LHCN-M2 (cell line): ENCODE results near the gene MPC1. TPM values are rescaled to one million over a fixed set of nuclear protein-coding genes. Genes with fewer than 3 reads are reported as not detected.

ENCODE experiments used
- DNase-seq: peaks from one replicate; pipeline ENCODE4 v3.0.0-alpha.2; 2012; ENCODE audit warnings: low read depth
- polyA plus RNA-seq: library from polyadenylated mRNA; unstranded; fragments of >200 nt; gene quantifications from one replicate; pipeline ENCODE4 v1.2.1, GENCODE V29; 2012; ENCODE audit warnings: missing spikeins
- total RNA-seq: library from RNA; depleted of rRNA; stranded (reverse); fragments of >200 nt; gene quantifications from 2 replicates; pipeline ENCODE4 v1.2.3, GENCODE V29; 2014; rRNA removed

MPC1 gene
- 13.3 and 22.7 TPM in 2 replicates for total RNA-seq
- polyA plus RNA-seq = 26.0 TPM

- DNase-seq = peak; percentile 92
These were observed at the start of gene MPC1 for GRCh38 chr6:166382933-166383801. Gene MPC1 (minus strand): TSS chr6:166382940. CDS start chr6:166382876, 64 bp downstream.

DNA sequence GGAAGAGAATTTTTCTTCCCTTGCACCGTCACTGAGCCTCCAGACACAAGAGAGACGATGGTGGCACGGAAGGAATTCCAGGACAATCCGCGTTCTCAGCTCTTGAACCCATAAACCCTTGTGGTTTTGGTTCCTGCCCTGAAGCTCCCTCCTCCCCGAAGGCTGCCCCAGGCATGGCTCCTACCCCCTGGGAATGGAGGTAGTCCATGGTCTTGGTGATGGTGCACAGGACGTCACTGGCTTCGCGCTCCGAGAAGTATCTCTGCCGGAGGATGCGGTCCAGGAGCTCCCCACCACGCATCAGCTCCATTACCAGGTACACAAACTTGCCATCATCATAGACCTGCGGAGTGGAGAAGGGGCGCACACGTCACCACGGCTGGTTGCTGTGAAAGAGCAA, 47.5 kb upstream of the MPC1 start:
- DNase-seq = no peak

DNA sequence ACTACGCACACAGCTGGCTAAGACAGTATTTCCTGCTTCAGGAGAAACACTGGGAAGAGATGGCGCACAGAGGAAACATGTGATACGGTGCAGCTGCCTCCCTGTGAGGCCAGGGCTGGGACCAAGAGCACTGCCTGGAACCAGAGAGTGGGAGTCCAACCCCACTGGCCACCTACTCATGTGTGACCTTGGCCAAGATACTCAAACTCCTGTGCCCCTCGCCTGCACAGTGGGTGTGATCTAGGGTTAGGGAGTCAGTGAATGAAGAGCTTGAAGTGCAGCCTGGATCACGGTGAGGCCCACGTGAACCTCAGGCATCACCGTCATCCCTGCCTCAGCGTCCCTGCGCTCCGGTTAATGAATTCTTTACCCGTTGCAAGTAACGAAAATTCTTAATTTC, 41.7 kb upstream of the MPC1 start:
- no peak for DNase-seq

DNA sequence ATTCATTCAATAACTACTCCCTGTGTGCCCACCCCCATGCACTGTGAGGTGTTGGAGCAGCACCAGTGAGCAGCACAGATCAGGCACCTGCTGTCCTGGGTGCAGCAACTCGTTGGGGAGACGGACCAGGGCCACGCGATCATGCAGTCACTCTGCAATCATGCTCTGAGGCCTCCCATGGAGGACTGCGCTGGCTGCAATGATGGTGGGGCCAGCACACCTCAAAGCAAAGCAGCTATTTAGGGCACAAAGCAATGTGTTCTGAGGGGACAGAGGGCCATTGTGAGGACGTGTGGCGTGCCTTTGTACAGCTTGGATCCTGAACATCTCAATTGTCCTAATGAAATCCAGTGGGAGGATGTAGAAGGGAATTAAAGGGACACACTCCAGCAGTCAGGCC, 41.0 kb upstream of the MPC1 start:
- no peak for DNase-seq

- DNase-seq = no peak
These were observed 40.5 kb upstream of the MPC1 start for GRCh38 chr6:166423051-166423745.

GRCh38 chr6:166422201-166422940, 39.6 kb upstream of the MPC1 start:
- no peak for DNase-seq

- DNase-seq = peak; percentile 10
These were observed 37.6 kb upstream of the MPC1 start for GRCh38 chr6:166420351-166420750.

DNA sequence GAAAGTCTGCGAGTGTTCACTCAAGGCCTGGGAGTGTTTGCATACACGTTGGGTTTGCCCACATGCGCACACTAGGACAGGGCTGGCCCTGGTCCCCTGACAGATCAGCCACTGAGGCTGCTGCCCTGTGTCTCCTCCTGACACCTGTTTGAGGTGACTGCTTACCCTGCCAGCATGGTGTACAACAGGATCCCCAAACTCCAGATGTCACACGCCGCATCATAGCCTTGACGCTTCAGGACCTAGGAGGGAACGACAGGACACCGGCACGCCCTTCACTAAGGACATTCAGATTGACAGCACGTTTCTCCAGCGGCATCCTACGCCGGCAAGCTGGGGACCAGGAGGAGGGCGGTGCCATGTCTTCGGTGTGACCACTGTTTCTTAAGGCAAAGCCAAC, 37.0 kb upstream of the MPC1 start:
- no peak for DNase-seq

DNA sequence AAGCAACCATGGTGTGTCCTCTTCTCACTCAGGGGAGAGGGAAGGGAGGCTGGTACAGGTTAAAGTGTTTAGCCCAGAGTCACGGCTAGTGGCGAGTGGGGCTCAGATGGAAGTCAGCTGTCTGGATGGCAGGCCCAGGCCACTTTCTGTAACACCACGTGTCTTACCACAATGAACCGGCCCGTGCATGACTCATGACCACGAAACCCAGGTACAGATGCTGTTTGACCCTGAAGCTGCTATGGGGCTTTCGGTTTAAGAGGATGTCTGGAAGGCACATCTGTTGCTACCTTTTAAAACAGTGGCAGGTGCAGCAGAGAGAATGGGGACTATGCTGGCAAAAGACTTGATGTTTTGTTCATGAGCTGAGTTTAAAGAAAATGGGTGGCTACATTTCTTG, 36.5 kb upstream of the MPC1 start:
- DNase-seq = peak; percentile 75

DNA sequence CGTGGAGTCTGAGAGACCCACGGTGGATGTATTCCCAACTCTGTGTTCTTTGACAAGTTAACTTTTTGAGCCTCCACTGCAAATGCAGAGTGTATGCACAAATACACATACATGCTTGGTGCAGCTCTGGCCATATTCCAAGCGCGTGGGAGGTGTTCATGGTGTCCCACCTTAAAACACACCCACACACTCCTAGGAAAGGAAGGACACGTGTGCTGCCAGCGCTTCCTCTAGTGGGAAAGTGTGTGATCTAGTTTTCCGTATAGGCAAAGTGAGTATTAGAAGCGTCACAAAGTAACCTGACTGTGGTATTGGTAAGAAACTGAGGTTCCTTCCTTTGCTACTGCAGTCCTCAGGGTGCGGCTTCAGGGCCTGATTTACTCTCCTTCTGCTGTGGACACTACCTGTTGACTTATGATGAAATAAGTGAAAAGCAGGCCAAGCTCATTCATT, 36.0 kb upstream of the MPC1 start:
- DNase-seq = no peak

DNA sequence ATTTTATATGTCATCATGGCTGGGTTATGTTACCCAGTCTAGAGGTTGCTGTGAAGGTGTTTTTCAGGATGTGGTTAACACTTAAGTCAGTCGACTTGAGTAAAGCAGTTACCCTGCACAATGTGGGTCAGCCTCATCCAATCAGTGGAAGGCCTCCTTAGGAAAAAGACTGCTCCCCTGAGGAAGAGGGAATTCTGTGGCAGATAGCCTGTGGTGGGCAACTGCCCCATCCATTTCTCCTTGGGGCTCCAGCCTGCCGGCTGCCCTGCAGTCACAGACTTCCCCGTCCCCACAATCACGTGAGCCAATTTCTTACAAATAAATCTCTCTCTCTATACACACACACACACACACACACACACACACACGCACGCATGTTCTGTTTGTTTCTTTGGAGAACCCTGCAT, 34.5 kb upstream of the MPC1 start:
- DNase-seq = no peak

DNA sequence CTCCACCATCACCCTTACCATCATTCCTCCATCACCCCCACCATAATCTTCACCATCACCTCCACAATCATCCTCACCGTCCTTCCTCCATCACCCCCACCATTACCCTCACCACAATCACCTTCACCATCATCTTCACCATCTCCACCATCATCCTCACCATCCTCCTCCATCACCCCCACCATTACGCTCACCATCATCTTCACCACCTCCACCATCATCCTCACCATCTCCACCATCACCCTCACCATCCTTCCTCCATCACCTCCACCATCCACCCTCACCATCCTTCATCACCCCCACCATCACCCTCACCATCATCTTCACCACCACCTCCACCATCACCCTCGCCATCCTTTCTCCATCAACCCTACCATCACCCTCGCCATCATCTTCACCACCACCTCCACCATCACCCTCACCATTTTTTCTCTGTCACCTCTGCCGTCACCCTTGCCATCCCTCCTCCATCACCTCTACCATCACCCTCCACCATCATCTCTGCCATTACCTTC, 33.1 kb upstream of the MPC1 start:
- DNase-seq = no peak

GRCh38 chr6:166415306-166415705, 32.6 kb upstream of the MPC1 start:
- no peak for DNase-seq

GRCh38 chr6:166413491-166413951, 30.8 kb upstream of the MPC1 start:
- no peak for DNase-seq

- no peak for DNase-seq
These were observed 30.2 kb upstream of the MPC1 start for GRCh38 chr6:166412911-166413384.

DNA sequence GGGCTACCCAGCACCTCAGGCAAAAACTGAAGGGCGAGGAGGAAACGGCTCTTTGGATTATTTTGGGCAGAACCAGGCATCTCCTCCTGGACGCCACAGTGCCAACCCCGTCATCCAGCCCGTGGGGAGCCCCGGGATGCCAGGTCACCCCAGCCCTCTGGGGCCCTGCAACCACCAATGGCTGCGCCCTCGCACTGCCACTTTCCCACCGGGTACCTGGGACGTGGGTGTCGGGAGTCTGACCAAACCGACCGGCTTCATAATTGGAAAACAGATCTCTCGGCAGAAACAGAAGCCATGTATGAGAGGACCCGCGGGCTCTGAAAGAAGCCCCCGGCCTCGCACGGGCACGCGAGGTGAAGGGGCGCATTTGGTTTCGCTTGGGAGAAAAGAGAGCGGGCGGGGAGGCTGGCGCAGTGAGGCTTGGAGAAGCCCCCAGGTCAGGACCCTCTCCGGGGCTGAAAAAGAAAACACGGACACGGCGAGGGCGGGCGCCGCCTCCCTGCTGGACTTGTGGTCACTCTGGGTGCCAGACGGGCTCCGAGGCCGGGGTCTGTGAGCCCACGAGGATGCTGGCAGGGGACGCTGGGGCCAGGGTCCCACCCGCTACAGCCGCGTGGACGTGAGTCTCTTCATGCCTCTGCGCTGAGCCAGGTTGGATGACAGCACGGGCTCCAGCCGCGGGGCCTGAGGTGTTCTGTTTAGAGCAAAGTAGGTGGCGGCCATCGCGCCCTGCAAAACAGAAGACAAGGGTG, 29.6 kb upstream of the MPC1 start:
- DNase-seq = no peak

DNA sequence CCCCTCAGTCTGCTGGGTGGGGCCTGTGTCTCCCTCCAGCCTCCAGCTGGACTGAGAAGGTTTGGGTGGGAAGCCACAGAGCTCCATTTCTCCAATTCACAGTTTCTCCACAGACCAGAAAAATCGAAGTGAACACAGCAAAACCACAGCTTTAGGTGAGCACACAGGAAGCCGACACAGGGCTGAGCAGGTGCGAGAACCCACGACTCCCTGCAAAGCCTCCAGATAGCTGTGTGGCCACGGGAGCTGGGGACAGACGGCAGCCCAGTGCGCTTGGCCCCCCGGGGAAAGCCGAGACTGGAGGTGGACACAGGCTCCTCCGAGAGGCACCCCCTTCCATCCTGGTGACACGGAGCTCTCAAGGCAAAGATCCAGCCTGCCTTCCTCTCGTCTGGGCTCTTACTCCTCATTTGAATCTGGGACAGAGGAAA, 29.0 kb upstream of the MPC1 start:
- DNase-seq = no peak

DNA sequence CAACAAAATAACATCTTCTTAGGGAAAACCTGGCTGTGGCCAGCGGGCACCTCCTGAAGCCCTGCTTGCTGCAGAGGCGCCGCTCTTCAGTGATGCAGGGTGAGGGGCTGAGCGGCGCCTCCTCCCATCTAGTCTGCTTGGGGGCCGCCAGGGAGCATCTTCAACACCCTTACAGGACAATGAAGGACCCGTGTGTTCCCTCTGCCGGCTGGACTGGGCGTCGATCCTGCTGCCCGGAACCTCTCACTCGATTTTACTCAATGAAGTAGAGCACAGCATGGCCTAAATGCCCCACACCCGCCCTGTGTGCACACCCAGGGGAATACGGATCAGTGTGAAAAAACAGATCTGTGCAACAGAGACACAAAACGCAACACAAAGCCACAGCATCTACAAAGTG, 28.5 kb upstream of the MPC1 start:
- no peak for DNase-seq

DNA sequence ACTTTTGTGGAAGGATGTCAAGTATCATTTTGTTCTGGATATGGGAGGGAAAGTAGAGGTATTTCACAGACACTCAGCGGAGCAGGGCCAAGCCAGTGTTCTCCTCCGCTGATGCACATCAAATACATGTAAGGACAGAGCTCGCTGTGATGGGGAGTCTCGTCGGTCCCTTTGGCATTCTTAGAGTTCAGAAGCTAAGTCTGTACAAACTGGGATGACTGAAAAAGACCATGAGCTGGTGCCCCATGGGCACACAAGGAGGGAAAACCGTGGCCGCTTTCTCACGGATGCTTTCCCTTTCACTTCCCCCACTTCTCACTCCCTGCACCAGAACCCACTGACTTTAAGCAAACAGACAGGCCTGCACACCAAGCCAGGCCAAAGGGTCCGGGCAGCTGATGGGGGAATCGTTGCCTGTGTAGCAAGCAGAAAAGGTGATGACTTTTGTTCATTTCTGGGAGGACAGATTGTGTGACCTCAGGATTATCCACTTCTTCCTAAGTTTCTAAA, 27.7 kb upstream of the MPC1 start:
- DNase-seq = no peak

DNA sequence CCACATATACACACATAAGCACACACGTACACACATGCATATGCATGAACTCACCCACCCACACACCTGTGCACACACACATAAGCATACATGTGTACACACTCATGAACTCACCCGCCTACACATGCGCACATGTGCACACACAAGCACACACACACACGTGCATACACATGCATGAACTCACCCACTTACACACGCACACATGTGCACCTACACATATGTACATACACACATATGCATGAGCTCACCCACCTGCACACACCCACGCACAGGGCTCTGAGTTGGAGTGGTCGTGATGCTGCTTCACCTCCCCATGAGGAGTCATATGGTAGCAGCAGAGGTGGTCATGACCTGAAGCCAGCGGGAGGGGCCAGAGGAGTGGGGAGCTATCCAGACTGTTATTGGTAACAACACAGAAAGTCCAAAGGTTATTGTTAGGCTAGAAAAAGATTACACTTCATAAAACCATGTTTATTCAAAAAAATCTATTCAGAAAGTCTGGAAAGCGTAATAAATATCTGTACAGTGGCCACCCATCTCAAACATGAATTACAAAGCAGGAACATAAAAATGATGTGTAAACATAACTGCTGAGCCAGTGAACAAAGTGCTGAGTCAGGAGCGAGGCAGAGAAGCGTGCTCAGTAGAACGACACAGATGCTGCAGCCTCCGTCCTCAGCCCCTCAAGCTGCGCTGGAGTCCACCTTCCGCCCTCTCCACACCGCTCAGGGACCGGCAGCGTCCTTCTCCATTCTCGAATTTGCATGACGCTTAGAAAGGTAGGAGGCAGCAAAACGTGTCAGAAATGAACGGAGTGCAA, 26.4 kb upstream of the MPC1 start:
- DNase-seq = no peak
